Gastrocnemius medialis (tissue), 4 donors: ENCODE results near the gene RBPMS2.

ENCODE experiments used
- POLR2A ChIP-seq, 2 donors: fragments of 450-650 bp; IDR thresholded peaks; one replicate each; pipeline ENCODE4 v1.6.1; 2017; ENCODE audit warnings: antibody characterized with exemption in 2 of 2, mild to moderate bottlenecking in 2 of 2, moderate library complexity in 2 of 2
- TF ChIP-seq, protein P1 (sequence below), 5 experiments: fragments of 450-650 bp in 3 of 5; fragments of 200-600 bp in 2 of 5; sonication (generic) in 2 of 5; IDR thresholded peaks in 4 of 5; conservative IDR thresholded peaks in 1 of 5; 1 replicate in 4 of 5; 2 replicates in 1 of 5; pipeline ENCODE4 v1.5.1; 2016 to 2019; ENCODE audit warnings: antibody characterized with exemption in 5 of 5, mild to moderate bottlenecking in 3 of 5, moderate library complexity in 3 of 5

DNA sequence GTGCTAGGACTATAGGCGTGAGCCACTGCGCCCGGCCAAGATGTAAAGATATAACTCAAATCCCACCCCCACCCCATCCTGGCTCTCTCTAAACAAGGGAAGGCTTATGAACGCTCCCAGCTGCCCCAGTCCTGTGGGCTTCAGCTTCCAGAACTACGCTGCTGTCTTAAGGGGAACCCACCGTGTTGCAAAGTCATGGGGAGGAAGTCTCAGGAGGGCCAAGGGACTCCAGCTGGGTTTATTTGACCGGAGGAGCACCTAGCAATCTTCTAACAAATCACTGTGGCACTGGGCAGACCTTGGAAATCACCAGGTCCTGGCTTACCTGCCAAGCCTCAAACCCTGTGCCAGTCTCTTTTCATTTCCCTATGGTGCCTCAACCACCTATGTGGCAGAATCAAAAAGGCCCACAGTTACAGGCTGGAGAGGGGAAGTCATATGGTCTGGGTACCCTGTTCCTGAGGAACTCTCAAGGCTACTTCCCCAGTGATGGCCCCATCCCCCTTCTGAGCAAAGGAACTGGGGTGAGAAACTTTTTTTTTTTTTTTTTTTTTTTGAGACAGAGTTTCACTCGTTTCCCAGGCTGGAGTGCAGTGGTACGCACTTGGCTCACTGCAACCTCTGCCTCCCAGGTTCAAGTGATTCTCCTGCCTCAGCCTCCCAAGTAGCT, 83.4 kb downstream of the RBPMS2 start:
- TF ChIP-seq, protein P1, sequence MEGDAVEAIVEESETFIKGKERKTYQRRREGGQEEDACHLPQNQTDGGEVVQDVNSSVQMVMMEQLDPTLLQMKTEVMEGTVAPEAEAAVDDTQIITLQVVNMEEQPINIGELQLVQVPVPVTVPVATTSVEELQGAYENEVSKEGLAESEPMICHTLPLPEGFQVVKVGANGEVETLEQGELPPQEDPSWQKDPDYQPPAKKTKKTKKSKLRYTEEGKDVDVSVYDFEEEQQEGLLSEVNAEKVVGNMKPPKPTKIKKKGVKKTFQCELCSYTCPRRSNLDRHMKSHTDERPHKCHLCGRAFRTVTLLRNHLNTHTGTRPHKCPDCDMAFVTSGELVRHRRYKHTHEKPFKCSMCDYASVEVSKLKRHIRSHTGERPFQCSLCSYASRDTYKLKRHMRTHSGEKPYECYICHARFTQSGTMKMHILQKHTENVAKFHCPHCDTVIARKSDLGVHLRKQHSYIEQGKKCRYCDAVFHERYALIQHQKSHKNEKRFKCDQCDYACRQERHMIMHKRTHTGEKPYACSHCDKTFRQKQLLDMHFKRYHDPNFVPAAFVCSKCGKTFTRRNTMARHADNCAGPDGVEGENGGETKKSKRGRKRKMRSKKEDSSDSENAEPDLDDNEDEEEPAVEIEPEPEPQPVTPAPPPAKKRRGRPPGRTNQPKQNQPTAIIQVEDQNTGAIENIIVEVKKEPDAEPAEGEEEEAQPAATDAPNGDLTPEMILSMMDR (IDR thresholded peaks at IDR 0.05 in 4 of 5, conservative IDR thresholded peaks at IDR 0.05 in 1 of 5): no peak
- no peak for TF ChIP-seq POLR2A (IDR thresholded peaks at IDR 0.05)
